ENCODE data around the gene CSF3R. TPM values are rescaled to one million over a fixed set of nuclear protein-coding genes. Genes with fewer than 3 reads are reported as not detected.
A peak's percentile ranks its signal among the peaks of the same experiment; 100 is the strongest.

CSF3R gene
- 0.24 and 0.54 TPM in 2 replicates for total RNA-seq

DNA sequence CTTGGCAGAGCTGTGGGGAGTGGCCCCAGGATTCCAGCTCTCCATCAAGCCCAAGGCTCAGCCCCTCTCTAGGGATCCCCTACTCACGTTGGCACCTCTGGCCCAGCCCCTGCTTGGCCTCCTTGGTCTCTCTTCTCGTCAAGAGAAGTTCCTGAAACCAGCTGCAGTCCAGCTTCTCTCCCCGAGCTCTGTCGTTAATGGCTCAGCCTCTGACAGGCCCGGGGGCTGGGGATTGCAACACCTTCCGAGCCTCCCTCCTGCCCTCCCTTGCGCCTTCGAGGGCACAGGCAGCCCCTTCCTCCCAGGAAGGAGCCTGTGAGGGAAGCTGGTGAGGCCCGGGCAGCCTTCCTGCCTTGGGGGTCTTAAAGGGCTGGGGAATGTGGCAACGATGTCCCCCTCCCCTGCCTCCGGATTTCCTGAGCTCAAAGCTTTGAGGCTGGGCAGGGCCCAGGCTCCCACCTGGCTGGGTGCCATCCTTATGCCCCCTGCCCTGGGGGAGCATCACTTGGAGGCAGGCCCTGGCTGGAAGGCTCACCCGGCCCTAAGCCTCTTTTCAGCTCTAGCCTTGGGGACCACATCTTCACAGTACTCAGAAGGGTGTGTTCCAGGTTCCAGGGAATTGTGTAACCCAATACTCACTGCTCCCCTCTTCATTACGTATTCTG lies at the start of gene CSF3R:
TSS of gene CSF3R (minus strand) at position 190 of the 665 bp plus-strand sequence. CDS start 3,417 bp downstream, outside the sequence.
- intact Hi-C loops (cut with micrococcal nuclease), result no loop called here
- peak within 1 kb of the TSS; percentile 83 for H3K27ac Mint-ChIP-seq
- peaks cover 21% of the 10 kb centered on the region for H3K4me1 Mint-ChIP-seq (ENCODE audit: low read depth)
- no peaks in the 10 kb centered on the region for H3K9me3 Mint-ChIP-seq
- peaks cover 3% of the 10 kb centered on the region for H3K27me3 Mint-ChIP-seq (ENCODE audit: insufficient read depth)
- H3K4me3 Mint-ChIP-seq, result peak within 1 kb of the TSS; percentile 65
- no peak for DNase-seq (ENCODE audit: low spot score)
- no peaks in the 10 kb centered on the region for H3K36me3 Mint-ChIP-seq (ENCODE audit: low read depth)

DNA sequence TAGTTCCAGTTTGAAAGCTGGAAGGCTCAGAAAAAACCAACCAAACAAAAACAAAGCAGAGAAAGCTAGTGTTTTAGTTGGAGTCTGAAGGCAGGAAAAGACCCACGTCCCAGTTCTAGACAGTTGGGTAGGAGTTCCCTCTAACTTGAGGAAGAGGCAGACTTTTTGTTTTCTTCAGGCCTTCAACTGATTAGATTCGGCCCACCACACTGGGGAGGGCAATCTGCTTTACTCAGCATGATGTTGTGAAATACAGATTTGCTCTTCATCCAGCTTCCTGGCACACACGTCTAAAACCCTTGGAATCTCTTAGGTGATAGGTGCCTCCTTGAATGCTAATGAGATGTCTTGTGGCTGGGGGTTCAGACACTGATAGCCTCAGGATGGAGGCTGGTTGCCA lies 49.1 kb upstream of the CSF3R start:
- DNase-seq (ENCODE audit: low spot score), result no peak
- no peak overlapping the region for H3K4me3 Mint-ChIP-seq
- no peaks in the 10 kb centered on the region for H3K4me1 Mint-ChIP-seq (ENCODE audit: low read depth)
- H3K36me3 Mint-ChIP-seq (ENCODE audit: low read depth), result no peaks in the 10 kb centered on the region
- no peaks in the 10 kb centered on the region for H3K9me3 Mint-ChIP-seq
- intact Hi-C loops (cut with micrococcal nuclease), result no loop called here
- no peak overlapping the region for H3K27ac Mint-ChIP-seq
- H3K27me3 Mint-ChIP-seq (ENCODE audit: insufficient read depth), result peaks cover 12% of the 10 kb centered on the region

DNA sequence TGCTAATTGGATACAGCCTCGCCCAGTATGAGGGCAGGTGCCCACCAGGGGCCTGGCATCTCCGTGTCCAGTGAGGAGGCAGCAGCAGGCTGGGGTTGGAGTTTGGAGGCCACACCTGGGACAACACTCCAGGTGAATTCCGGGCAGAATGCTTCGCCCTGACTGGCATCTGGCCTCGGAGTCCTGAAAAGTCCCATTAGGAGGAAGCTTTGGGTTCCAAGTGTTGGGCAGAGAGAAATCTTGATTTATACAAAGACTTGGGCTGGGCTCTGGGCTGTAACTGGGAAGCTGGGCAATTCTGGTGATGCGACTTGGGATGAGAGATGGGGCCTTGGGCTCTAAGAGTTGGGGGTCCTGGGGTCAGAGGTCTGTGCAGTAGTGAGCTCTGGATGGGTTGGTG lies 48.1 kb upstream of the CSF3R start:
- H3K27me3 Mint-ChIP-seq (ENCODE audit: insufficient read depth), result peaks cover 5% of the 10 kb centered on the region
- no peaks in the 10 kb centered on the region for H3K9me3 Mint-ChIP-seq
- no peaks in the 10 kb centered on the region for H3K36me3 Mint-ChIP-seq (ENCODE audit: low read depth)
- no peaks in the 10 kb centered on the region for H3K4me1 Mint-ChIP-seq (ENCODE audit: low read depth)
- intact Hi-C loops (cut with micrococcal nuclease), result no loop called here
- DNase-seq (ENCODE audit: low spot score), result no peak
- H3K27ac Mint-ChIP-seq, result no peak overlapping the region
- H3K4me3 Mint-ChIP-seq, result no peak overlapping the region

GRCh38 chr1:36530261-36530660 lies 47.5 kb upstream of the CSF3R start:
- Mint-ChIP-seq H3K36me3 (ENCODE audit: low read depth) (no peaks in the 10 kb centered on the region), H3K4me1 (ENCODE audit: low read depth) (no peaks in the 10 kb centered on the region), H3K27me3 (ENCODE audit: insufficient read depth) (peaks cover 3% of the 10 kb centered on the region), H3K9me3 (no peaks in the 10 kb centered on the region), H3K27ac (no peak overlapping the region), H3K4me3 (no peak overlapping the region)
- intact Hi-C loops (cut with micrococcal nuclease), result no loop called here
- no peak for DNase-seq (ENCODE audit: low spot score)

DNA sequence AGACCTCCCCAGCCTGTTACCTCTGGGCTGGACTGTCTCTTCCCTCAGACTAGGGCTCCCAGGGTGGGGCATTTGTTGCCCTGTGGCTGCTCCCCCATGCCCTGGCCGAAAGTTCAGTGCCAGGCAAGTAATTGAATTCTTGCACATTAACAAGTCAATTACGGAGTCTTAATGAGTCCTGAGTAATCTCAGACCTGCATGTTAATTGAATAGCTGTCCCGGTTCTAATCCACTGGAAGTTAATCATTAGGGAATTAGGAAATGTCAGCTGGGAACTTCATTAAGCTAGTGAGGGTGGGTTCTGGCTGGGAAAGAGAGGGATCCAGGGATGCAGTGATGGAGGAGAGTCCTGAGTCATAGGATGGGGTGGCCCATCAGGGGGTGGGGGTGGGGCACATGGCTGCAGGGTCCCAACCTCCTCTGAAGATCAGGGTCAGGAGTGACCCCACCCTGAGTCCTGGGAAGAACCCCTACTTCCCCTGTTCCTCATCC lies 47.1 kb upstream of the CSF3R start:
- H3K4me1 Mint-ChIP-seq (ENCODE audit: low read depth), result no peaks in the 10 kb centered on the region
- intact Hi-C loops (cut with micrococcal nuclease), result no loop called here
- peaks cover 3% of the 10 kb centered on the region for H3K27me3 Mint-ChIP-seq (ENCODE audit: insufficient read depth)
- DNase-seq (ENCODE audit: low spot score), result no peak
- H3K36me3 Mint-ChIP-seq (ENCODE audit: low read depth), result no peaks in the 10 kb centered on the region
- H3K9me3 Mint-ChIP-seq, result no peaks in the 10 kb centered on the region
- no peak overlapping the region for H3K27ac Mint-ChIP-seq
- no peak overlapping the region for H3K4me3 Mint-ChIP-seq

DNA sequence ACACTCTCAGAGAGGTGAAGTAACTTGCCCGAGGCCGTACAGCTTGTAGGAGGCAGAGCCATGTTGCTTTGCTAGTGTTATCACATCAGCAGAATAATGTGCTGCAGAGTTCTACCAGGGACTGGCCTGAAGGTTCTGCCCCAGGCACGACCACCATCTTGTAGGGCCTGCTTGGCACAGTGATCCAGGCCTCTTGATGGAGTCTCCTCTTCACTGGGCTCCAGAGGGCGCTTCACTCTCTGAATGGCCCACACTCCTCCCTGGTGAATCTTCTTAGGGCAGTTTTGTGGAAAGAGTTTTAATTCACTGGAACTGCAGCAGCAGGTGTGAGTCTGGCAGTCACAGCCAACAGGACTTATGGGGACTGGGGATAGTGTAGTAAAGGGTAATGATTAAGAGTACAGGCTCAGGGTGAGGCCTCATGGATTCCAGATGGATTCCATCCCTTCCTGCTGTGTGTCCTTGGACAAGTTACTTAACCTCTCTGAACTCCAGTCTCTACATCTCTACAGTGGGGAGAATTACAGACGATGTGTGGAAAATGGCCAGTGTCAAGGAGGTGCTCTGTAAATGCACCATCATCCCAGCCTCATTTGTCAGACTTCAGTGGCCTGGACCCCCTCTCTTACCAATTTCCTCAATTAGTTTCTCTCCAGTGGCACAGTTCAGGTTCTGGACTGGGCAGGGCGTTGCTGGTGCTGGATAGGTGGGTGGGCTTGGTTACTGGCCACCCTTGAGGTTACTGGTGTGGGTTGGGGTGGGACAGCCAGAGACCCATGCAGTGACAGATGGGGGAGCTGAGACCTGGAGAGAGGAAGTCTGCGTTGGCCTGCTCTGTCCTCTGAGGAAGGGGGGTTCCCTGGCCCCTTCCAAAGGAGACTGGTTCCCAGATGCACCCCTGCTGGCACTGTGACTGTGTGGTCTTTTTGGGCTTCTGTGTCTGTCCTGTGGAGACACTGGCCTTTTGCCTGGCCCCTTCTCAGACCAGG lies 45.9 kb upstream of the CSF3R start:
- no peaks in the 10 kb centered on the region for H3K9me3 Mint-ChIP-seq
- no peaks in the 10 kb centered on the region for H3K36me3 Mint-ChIP-seq (ENCODE audit: low read depth)
- no peak overlapping the region for H3K27ac Mint-ChIP-seq
- intact Hi-C loops (cut with micrococcal nuclease), result no loop called here
- DNase-seq (ENCODE audit: low spot score), result no peak
- H3K4me3 Mint-ChIP-seq, result no peak overlapping the region
- H3K4me1 Mint-ChIP-seq (ENCODE audit: low read depth), result peaks cover 3% of the 10 kb centered on the region
- peaks cover 3% of the 10 kb centered on the region for H3K27me3 Mint-ChIP-seq (ENCODE audit: insufficient read depth)

GRCh38 chr1:36525166-36525565 lies 42.5 kb upstream of the CSF3R start:
- Mint-ChIP-seq H3K27me3 (ENCODE audit: insufficient read depth) (peaks cover 2% of the 10 kb centered on the region), H3K4me3 (no peak overlapping the region), H3K9me3 (no peaks in the 10 kb centered on the region), H3K36me3 (ENCODE audit: low read depth) (no peaks in the 10 kb centered on the region), H3K27ac (no peak overlapping the region), H3K4me1 (ENCODE audit: low read depth) (peaks cover 5% of the 10 kb centered on the region)
- intact Hi-C loops (cut with micrococcal nuclease), result no loop called here
- no peak for DNase-seq (ENCODE audit: low spot score)

- no peak overlapping the region for H3K27ac Mint-ChIP-seq
- no peak overlapping the region for H3K4me3 Mint-ChIP-seq
Observed at GRCh38 chr1:36524359-36525062, 41.8 kb upstream of the CSF3R start.

DNA sequence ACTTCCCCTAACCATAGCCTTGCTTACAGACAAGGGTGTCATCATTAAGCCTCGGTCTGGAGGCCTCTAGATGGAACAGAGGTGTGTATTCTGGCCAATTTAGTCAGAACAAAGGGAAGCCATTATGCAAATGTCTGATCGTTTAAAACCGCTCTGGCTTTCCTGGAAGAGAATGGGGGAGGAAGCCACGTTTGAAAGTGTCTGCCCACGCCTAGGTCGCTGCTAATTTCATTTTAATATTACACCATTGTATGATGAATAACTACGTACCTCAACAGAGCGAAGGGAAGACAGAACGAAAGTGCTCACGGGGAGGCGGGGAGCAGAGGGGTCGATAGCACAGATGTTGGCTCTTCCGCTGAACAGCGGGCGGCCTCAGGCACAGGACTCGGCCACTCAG lies 41.1 kb upstream of the CSF3R start:
- Mint-ChIP-seq H3K36me3 (ENCODE audit: low read depth) (no peaks in the 10 kb centered on the region), H3K4me1 (ENCODE audit: low read depth) (peaks cover 5% of the 10 kb centered on the region), H3K27ac (no peak overlapping the region), H3K9me3 (no peaks in the 10 kb centered on the region), H3K4me3 (no peak overlapping the region), H3K27me3 (ENCODE audit: insufficient read depth) (peaks cover 5% of the 10 kb centered on the region)
- no peak for DNase-seq (ENCODE audit: low spot score)
- intact Hi-C loops (cut with micrococcal nuclease), result no loop called here

More at GRCh38 chr1:36524359-36525062, 41.8 kb upstream of the CSF3R start:
- intact Hi-C loops (cut with micrococcal nuclease), result no loop called here
- Mint-ChIP-seq H3K36me3 (ENCODE audit: low read depth) (no peaks in the 10 kb centered on the region), H3K27me3 (ENCODE audit: insufficient read depth) (peaks cover 5% of the 10 kb centered on the region), H3K9me3 (no peaks in the 10 kb centered on the region), H3K4me1 (ENCODE audit: low read depth) (peaks cover 5% of the 10 kb centered on the region)
- DNase-seq (ENCODE audit: low spot score), result no peak

DNA sequence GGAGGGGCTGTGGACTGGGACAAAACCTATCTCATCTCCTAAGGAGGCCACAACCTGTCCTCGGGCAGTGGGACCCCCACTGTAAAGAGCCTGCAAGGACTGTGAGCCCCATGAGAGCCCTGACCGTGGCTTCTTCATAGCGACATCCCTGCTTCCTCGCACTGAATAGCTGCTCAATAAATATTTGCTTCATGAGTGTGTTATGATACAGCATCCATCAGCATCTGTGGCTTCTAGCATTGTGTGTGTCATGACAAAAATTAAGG lies 40.5 kb upstream of the CSF3R start:
- DNase-seq (ENCODE audit: low spot score), result no peak
- no peak overlapping the region for H3K27ac Mint-ChIP-seq
- H3K9me3 Mint-ChIP-seq, result no peaks in the 10 kb centered on the region
- H3K4me3 Mint-ChIP-seq, result no peak overlapping the region
- peaks cover 5% of the 10 kb centered on the region for H3K4me1 Mint-ChIP-seq (ENCODE audit: low read depth)
- intact Hi-C loops (cut with micrococcal nuclease), result no loop called here
- peaks cover 5% of the 10 kb centered on the region for H3K27me3 Mint-ChIP-seq (ENCODE audit: insufficient read depth)
- no peaks in the 10 kb centered on the region for H3K36me3 Mint-ChIP-seq (ENCODE audit: low read depth)

GRCh38 chr1:36522461-36523229 lies 39.9 kb upstream of the CSF3R start:
- H3K36me3 Mint-ChIP-seq (ENCODE audit: low read depth), result no peaks in the 10 kb centered on the region
- no peak overlapping the region for H3K4me3 Mint-ChIP-seq
- no peaks in the 10 kb centered on the region for H3K9me3 Mint-ChIP-seq
- H3K27ac Mint-ChIP-seq, result no peak overlapping the region
- peaks cover 3% of the 10 kb centered on the region for H3K27me3 Mint-ChIP-seq (ENCODE audit: insufficient read depth)
- intact Hi-C loops (cut with micrococcal nuclease), result no loop called here
- peaks cover 5% of the 10 kb centered on the region for H3K4me1 Mint-ChIP-seq (ENCODE audit: low read depth)
- no peak for DNase-seq (ENCODE audit: low spot score)

DNA sequence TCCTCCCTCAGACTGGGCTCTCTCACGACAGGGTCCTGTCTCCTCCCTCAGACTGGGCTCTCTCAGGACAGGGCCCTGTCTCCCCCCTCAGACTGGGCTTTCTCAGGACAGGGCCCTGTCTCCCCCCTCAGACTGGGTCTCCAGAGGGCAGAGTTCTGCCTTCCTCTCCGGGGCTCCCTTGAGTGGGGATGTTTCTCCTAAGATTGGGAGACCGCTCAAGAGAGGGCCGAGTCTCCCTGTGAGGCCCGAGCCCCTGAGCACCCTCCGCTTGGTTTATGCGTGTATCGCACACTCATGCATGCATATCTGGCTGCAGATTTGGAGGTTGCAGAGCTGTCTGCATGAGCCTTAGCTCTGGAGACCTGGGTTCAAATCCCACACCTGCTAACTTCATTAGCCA lies 39.3 kb upstream of the CSF3R start:
- Mint-ChIP-seq H3K27me3 (ENCODE audit: insufficient read depth) (peaks cover 3% of the 10 kb centered on the region), H3K4me3 (no peak overlapping the region), H3K4me1 (ENCODE audit: low read depth) (peaks cover 5% of the 10 kb centered on the region), H3K9me3 (no peaks in the 10 kb centered on the region), H3K27ac (no peak overlapping the region), H3K36me3 (ENCODE audit: low read depth) (no peaks in the 10 kb centered on the region)
- DNase-seq (ENCODE audit: low spot score), result no peak
- intact Hi-C loops (cut with micrococcal nuclease), result no loop called here

Measured in activated T-helper 1 cell treated with anti-CD3 and anti-CD28 coated beads, Interleukin-12 subunit alpha, Interleukin-12 subunit beta, Interleukin-2, Interleukin-4 antibody, amounts not matched to agents 30 ng/mL and 10 ng/mL and 1 ng/mL, durations not matched to agents 14 hours and 24 hours and 36 hours (primary cell).